OCI-LY3 (cell line): Measurements from ENCODE around the gene PDZRN3.

ENCODE experiments used
- EZH2phosphoT487 ChIP-seq: fragments of 200-600 bp; shearing (Covaris generic); IDR thresholded peaks from 2 replicates; pipeline ENCODE4 v1.6.1; 2018; ENCODE audit warnings: antibody characterized with exemption, mixed run types, low read depth
- TF ChIP-seq, protein P1 (sequence below): fragments of 200-600, 300-600 bp; sonication (generic); IDR thresholded peaks from 2 replicates; pipeline ENCODE4 v1.5.1; 2014; ENCODE audit warnings: antibody characterized with exemption, low read length, low read depth

GRCh38 chr3:73552700-73553099 is 72.0 kb downstream of the PDZRN3 start:
- TF ChIP-seq, protein P1, sequence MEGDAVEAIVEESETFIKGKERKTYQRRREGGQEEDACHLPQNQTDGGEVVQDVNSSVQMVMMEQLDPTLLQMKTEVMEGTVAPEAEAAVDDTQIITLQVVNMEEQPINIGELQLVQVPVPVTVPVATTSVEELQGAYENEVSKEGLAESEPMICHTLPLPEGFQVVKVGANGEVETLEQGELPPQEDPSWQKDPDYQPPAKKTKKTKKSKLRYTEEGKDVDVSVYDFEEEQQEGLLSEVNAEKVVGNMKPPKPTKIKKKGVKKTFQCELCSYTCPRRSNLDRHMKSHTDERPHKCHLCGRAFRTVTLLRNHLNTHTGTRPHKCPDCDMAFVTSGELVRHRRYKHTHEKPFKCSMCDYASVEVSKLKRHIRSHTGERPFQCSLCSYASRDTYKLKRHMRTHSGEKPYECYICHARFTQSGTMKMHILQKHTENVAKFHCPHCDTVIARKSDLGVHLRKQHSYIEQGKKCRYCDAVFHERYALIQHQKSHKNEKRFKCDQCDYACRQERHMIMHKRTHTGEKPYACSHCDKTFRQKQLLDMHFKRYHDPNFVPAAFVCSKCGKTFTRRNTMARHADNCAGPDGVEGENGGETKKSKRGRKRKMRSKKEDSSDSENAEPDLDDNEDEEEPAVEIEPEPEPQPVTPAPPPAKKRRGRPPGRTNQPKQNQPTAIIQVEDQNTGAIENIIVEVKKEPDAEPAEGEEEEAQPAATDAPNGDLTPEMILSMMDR: no peak
- no peak for TF ChIP-seq EZH2phosphoT487
